GM18511 (cell line): ENCODE results near the gene REC114.
"Not testable (repeated sequence)": the region's sequence is repeated elsewhere in the genome, so short reads cannot be mapped to it uniquely, and the experiment has no call there.

Experiments used
- ATAC-seq: cut with Tn5 transposase; IDR thresholded peaks from one replicate; pipeline ENCODE4 v1.9.1; 2021; ENCODE audit warnings: mild to moderate bottlenecking, moderate library complexity; ENCODE audit not compliant: unreplicated experiment

Gene REC114

DNA sequence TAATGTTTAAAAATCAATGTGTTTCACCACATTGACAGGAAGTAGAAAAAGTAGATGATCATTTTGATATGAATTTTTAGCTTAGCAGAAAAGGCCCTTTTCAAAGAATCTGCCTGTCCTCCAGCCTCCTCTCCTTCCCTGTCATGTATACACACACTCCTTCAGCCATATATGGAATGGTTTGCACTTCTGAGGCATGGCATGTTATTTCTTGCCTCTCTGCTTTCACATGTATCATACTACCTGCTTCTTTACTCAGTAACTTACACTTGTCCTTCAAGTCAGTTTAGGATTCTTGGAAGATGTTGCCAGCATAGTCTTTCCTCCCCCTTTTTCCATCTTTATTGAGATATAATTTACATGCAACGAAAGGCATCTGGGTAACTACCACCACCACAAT is 79.0 kb downstream of the REC114 start:
- ATAC-seq = no peak

DNA sequence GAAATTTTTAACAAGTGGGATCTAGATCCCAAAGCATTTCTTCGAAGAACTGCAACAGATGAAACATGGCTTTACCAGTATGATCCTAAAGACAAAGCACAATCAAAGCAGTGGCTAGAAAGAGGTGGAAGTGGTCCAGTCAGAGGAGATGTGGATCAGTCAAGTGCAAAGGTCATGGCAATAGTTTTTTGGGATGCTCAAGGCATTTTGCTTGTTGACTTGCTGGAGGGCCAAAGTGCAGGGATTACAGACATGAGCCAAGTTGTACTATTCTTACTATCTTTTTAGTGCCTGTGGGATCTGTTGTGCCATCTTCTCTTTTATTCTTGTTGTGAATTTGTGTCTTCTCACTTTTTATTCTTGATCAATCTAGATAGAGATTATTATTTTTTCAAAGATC is 82.0 kb downstream of the REC114 start:
- ATAC-seq = no peak

DNA sequence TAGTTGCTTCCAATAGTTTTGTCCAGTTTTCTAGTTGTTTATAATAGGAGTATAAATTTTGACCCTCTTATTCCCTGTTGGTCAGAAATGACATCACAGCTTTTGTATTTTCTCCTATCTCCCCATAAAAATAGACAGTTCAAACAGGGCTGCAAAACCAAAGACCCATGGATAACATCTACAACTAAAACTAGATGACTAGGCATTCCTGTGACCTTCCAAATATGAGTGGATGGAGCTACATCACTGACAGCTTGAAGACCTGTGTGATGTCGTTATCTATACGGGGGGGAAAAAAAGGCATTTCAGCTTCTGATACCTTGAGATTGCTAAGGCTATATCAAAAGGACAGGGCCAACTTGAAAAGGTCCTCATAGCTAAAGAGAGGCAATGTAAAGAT is 84.6 kb downstream of the REC114 start:
- no peak for ATAC-seq

DNA sequence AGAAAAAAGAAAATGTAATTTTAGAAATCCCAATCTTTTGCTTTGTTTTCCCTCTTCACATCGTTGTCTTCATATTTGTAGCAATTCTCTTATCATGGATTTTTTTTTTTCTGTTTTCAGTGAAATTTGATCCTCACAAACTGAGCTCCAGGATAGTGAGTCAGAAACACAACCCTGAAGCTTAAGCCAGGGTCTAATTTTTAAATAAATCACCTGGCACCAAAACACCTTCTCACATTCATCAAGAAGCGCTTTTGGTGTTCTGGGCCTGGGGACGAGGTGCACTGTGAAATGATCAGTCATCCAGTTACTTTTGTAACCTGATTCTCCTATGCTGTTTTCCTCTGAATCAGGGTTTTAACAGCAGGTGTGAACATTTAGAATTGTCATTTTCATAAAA is 87.7 kb downstream of the REC114 start:
- no peak for ATAC-seq

DNA sequence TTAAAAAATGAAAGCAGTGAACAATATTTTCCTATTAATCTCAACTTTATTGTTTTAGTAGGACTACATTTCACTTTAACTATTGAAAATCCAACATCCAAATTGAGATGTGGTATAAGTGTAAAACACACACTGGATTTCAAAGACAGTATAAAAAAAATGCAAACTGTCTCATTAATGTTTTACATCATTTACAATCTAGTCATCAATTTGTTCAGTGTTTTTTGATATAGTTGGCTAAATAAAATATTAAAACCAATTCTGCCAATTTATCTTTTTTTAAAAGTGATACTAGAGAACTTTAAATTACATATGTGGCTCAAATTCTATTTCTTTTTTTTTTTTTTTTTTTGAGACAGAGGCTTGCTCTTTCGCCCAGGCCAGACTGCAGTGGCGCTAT is 95.2 kb downstream of the REC114 start:
- ATAC-seq = no peak

DNA sequence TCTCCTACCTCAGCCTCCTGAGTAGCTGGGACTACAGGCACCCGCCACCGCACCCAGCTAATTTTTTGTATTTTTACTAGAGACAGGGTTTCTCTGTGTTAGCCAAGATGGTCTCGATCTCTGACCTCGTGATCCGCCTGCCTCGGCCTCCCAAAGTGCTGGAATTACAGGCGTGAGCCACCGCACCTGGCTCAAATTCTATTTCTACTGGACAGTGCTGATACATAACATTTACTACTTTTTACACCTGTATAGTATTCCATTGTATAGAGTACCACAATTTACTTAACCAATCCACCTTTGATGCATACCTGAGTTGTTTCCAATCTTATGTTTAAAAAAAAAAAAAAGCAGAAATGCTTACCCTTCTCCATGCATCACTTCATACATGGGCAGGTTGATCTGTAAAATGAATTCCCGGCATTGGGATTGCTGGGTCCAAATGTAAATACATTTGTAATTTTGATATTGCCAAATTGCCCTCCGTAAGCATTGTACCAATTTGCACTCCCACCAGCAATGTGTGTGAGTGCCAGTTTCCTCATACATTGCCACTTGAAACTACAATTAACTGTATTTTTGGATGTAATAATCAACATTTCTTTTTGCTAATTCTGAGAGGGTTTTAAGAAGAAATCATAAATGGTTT is 95.7 kb downstream of the REC114 start:
- no peak for ATAC-seq

DNA sequence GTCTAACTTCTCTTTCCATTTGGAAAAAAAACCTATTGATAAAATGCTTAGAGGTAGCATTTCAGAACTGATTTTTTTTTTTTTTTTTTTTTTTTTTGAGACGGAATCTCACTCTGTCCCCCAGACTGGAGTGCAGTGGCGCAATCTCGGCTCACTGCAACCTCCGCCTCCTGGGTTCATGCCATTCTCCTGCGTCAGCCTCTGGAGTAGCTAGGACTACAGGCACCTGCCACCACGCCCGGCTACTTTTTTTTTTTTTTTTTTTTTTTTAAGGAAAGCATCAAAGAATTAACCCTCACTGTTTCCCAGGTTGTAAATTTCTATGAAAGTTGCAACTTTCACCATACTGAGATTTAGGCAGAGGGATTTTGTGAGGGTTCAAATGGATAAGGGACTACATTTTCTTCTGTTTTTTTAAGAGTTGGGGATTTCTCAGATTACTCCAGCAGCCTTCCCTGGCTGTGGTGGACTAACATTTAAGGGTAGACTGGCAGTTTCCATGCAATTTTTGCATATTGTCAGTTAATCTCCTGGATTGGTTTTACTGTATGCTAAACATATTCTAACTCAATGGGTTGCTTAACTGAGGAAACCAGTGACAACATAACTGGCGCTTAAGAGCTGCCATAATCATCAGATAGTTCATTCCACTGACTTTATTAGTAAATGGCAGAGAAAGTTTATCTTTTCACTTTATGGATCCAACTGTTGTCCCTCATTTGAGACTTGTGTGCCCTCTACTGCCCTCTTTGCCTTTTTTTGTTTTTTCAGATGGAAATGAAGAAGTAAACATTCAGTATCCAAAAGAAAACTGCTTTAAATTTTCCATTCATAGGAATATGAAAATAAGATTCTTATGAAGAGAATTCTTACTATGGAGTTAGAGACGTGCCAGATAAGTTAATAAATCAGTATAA is 96.5 kb downstream of the REC114 start:
- ATAC-seq = no peak

DNA sequence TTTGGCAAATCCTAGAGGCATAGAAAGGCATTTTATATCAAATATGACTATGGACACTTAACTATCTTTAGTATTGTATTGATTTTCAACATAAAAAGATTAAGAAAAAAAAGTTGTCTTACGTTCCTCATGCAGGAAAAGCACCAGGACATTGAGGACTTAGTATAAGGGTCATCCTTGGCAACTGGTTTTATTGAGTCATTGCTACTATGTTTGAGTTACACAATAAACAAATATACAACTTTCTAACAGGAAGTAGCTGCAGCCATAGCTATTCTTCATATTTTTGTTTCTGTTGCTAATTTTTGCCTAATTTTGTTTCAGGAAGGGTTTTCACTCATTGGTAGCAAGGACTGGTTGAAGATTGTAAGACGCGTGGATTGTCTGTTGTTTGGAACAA is 97.2 kb downstream of the REC114 start:
- ATAC-seq = no peak

DNA sequence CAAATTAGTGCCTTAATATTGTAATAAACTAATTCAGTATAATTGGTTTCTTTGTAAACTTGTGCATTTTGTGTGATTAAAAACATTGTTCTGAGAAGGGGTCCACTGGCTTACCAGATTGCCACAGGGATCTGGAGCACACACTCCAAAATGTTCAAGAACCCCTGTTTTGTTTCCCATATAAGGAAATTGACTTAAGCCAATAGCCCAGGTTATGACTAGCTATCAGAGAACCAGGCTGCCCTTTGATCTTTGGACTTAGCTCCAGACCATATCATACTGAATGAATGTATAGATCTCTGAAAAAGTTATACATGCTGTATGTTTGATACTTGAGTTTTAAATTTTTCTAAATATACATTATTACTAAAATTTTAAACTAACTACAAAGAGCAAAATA is 98.5 kb downstream of the REC114 start:
- ATAC-seq = no peak

DNA sequence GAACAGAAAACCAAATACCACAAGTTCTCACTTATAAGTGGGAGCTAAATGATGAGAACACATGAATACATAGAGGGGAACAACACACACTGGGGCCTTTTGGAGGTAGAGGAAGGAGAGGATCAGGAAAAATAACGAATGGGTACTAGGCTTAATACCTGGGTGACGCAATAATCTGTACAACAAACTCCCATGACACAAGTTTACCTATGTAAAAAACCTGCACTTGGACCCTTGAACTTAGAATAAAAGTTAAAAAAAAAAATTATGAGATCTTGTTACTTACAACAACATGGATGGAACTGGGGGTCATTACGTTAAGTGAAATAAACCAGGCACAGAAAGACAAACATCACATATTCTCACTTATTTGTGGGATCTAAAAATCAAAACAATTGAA is 106.0 kb downstream of the REC114 start:
- ATAC-seq = not testable (repeated sequence)

DNA sequence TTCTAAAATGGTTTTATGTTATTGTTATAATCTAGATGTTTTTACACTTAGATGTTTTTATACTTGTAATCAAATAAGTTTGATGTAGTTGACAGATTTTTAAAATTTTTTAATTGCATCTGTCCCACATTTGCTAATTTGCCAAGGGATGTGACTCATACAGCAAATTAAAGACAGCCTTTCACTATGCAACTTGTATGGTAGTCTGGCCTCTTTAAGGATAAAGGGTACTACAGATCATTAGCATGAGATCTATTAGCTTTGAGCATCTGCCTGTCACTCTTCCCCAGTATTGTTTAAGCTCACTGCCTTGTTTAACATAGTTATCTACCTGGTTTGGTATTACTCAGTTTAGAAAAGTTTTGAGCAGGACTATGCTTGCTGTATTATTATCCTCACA is 107.2 kb downstream of the REC114 start:
- ATAC-seq = no peak

DNA sequence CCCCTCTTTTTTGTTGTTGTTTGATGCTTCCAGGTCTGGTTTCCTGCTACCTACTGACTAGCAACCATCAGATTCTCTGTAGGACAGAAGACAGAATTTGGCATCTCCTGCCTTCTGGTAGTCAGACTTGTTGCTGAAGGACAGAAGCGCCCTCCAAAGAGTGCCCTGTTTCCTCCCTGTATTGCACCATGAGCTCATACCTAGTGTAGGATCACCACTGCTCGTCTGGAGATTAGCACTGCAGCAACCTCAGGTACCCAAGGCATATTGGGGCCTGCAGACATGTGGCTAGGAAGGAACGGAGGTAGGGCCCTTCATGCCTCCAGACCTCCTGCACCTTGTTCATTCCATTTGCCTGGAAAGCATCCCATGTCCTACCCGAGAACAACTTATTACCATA is 112.1 kb downstream of the REC114 start:
- ATAC-seq = no peak

DNA sequence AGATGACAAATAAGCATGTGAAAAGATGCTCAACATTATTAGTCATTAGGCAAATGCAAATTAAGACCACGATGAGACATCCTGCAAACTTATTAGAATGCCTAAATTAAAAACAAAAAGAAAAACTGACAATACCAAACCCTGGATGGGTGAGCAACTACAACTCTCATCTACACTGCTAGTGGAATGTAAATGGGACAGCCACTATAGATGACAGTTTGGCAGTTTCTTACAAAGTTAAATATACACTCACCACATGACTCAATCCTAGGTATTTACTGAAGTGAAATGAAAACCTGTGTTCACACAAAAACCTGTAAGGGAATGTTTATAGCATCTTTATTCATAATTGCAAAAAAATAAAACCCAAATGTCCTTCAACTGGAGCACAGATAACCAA is 115.6 kb downstream of the REC114 start:
- ATAC-seq = no peak

DNA sequence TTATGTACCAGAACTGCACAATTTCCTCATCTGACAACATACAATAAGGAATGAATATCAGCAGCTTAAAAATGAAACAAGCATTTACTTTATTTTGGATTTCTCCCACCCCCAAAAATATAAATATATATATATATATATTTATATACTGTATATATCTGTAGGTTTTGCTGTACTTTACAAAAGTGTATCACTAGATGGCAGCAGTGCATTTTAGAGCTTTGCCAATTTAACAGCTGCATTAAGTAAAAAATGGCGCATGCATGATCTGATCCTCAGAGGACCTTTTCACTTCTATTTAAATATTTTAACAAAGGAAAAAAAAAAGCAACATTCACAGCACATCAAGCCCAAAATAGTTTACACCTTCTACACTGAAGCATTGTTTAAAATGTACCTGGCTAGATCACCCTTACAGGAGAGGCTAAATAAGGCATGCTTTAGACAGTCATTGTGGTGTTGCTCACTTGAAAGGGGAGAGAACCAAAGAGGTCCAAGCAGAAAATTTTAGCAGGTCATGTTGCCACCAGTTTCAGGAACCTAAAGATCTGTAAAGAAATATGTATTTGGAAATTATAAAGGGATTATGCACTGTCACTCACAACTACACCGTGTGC is 117.6 kb downstream of the REC114 start:
- ATAC-seq = no peak

DNA sequence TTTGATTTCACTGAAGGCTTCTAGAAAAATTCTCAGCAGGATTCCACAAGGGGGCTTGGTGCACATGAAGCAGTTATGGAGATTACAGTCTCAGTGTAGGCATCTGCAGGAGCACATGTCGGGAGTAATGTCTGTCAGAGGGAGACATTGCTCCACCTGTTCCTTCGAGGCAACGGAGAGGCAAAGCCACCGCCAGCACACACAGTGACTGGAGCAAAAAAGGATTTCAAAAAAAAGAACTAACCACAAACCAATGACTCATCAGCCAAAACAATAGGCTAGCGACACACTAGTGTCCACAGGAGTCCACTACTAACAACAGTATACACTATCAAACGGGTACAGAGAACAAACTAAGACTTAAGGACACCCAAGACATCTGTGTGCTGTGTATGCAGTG is 121.3 kb downstream of the REC114 start:
- ATAC-seq = no peak

DNA sequence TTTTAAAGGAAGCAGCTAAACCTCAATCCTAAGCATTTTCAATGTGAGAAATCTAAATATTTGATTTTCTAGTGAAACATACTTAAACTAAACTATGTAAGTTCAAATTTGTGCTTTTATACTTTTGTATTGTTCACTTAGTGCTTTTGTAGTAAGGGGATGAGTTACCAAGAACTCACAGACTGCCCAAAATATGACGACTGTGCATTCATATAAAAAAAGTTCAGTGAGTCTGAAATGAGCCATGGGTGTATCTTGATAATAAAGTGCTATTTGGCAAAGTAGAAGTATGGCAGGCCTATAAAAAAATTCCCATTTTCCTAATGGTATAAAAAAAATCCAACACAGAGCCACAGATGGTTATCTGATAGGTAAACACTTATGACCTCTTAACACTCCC is 124.1 kb downstream of the REC114 start:
- ATAC-seq = no peak

DNA sequence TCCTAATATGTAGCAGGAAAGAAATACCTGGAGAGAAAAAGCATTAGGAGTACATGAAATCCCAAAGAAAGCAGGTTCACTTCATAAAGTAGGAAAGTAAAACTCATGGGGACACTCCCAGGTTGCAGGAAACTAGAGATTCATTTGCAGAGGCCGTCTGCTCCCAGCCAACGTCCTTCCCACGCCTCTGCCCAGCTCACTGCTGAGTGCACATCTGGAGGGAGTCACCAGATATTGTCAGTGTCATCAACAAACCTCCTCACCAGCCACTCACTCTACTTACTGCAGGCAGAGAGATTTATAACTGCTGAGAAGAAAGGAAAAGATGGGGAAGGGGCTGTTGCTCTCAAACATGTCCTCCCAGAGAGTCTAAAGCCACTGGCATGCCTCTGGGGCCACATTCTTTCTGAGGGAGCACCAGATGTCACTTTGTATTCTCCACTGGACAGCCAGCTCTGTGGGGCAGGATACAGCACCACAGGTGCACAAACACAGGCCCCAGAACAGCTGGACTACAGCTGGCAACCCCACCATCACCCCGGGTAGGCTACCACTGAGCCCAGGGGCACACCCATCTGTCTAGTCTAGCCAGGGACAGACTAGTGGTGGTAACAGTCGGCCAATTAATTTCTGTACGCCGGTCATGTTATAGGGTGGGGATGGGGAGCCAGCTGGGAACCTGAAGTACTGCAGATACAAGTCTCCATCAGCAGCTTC is 125.8 kb downstream of the REC114 start:
- ATAC-seq = no peak

DNA sequence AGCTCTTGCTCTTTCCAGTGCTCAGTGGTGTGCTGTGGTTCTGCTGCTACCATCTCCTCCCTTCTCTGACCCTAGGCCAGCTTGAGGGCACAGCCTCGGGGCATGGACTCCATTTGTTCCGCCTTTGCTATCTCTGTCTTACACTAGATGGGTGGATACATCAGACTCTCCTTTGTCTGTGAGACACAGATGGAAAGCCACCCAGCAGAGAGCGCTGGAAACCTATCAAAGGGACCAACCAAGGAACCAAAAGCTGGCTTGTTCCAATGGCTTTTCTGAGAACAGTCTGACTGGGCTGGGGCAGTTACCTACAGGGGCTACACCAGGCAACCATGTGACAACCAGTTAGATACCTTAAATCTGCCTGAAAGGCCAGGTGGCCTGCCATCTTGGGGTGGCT is 126.4 kb downstream of the REC114 start:
- no peak for ATAC-seq

DNA sequence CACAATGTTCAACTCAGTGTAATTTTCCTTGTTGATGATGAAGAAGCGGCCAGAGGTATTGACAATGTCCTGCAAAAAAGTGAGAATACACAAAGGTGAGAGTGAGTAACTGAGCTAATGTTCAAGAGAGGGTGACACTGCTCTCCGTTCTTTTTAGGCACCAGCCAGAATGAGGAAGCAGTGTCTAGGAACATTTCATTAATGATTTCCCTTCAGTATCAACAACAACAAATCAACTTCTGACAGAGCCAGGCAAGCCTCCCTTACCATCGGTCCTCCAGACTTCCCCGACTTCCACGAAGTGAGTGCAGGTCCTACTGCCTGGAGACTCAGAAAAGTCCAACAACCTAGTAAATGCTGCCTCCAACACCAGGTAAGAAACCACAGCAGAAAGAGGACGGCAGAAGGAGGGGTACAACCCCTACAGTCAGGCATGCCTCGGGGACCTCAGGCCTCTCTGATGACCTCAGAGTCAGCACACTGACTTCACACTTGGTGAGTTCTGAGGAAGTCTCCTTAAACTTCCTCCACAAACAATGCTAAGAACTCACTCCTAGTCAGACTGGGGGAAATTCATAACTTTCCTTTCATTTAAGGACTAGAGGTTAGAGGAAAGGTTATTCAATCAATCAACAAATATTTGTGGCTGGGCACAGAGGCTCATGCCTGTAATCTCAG is 127.5 kb downstream of the REC114 start:
- ATAC-seq = no peak

DNA sequence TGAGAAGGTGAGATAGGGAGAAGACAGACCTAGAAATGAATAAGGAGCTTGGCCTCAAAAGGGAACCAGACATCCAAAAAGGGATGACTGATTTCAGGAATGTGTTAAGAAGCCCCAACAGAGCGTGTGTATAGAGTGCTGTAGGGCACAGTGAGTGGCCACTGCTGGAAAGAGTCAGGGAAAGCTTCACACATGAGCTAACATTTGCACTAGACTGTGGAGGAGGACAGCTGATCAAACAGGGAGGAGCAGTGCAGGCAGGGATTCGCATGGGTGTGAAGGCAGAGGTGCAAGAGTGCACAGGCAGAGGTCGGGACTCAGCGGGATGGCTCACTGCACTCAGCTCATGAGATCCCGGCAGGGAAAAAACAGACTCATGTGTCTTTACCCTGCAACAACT is 128.4 kb downstream of the REC114 start:
- ATAC-seq = no peak

DNA sequence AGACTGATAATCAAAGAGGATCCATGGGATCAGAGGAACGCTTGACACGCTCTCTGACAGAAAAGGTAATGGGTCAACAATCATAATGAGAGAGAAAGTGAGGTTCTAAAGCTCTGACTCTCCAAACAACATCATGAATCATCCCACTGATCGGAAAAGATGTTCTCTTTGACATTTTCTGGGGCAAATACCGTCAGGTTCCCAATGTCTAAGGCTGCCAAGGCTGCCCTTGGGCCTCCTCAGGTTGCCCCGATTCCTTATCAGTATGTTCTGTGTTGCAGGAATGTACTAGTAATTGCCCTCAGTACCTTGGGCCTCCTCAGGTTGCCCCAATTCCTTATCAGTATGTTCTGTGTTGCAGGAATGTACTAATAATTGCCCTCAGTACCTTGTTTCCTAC is 129.3 kb downstream of the REC114 start:
- no peak for ATAC-seq
